Gastroesophageal sphincter (tissue), 4 donors: ENCODE results near the gene LAMB4. TPM values are rescaled to one million over a fixed set of nuclear protein-coding genes. Genes with fewer than 3 reads are reported as not detected.
A peak's percentile ranks its signal among the peaks of the same experiment; 100 is the strongest.

Source experiments
- ATAC-seq: fragments of 150-250 bp; one replicate; pipeline ENCODE4 v1.9.1; 2016; ENCODE audit warnings: mild to moderate bottlenecking, moderate library complexity
- H3K27ac ChIP-seq, 4 donors: fragments of 200-600 bp; sonication (generic) in 3 of 4; 1 replicate in 3 of 4; 2 replicates in 1 of 4; pipeline ENCODE4 v1.5.1; 2016 to 2019
- H3K27me3 ChIP-seq: fragments of 200-600 bp; sonication (generic); one replicate; pipeline ENCODE4 v1.5.1; 2019
- H3K36me3 ChIP-seq, 2 donors: fragments of 200-600 bp; sonication (generic); one replicate each; pipeline ENCODE4 v1.5.1; 2019; ENCODE audit warnings: control low read depth in 1 of 2
- H3K4me1 ChIP-seq, 3 donors: fragments of 200-600 bp; sonication (generic); 1 replicate in 2 of 3; 2 replicates in 1 of 3; pipeline ENCODE4 v1.5.1; 2016 to 2019; ENCODE audit warnings: control low read depth in 2 of 3
- H3K4me3 ChIP-seq, 2 donors: fragments of 200-600 bp; sonication (generic); one replicate each; pipeline ENCODE4 v1.5.1; 2019; ENCODE audit warnings: mild to moderate bottlenecking in 1 of 2, moderate library complexity in 1 of 2
- H3K9me3 ChIP-seq, 3 donors: fragments of 200-600 bp; sonication (generic); one replicate each; pipeline ENCODE4 v1.5.1; 2017 to 2019; ENCODE audit warnings: control low read depth in 2 of 3
- CTCF ChIP-seq, 4 experiments: fragments of 200-600 bp in 2 of 4; fragments of 450-650 bp in 2 of 4; sonication (generic) in 1 of 4; IDR thresholded peaks; one replicate each; pipeline ENCODE4 v1.5.1; 2017 to 2019; ENCODE audit warnings: antibody characterized with exemption in 4 of 4, mild to moderate bottlenecking in 2 of 4, moderate library complexity in 2 of 4
- EP300 ChIP-seq: sonication (generic); formaldehyde crosslinking; IDR thresholded peaks from one replicate; pipeline ENCODE4 v1.6.1; 2017; ENCODE audit warnings: antibody characterized with exemption, mild to moderate bottlenecking
- POLR2A ChIP-seq, 2 donors: fragments of 450-650 bp; IDR thresholded peaks; one replicate each; pipeline ENCODE4 v1.6.1; 2017; ENCODE audit warnings: antibody characterized with exemption in 2 of 2, mild to moderate bottlenecking in 2 of 2, moderate library complexity in 1 of 2
- POLR2AphosphoS5 ChIP-seq: sonication (generic); formaldehyde crosslinking; IDR thresholded peaks from one replicate; pipeline ENCODE4 v1.6.1; 2017; ENCODE audit warnings: antibody characterized with exemption
- WGBS, 2 donors: methylation state at CpG; one replicate each; pipeline ENCODE4 v1.1.5; 2018; ENCODE audit warnings: low coverage in 1 of 2; 5-methylcytosine and 5-hydroxymethylcytosine counted together
- total RNA-seq, 4 donors: library from RNA; depleted of rRNA; stranded (reverse); fragments of >200 nt; gene quantifications; one replicate each; pipeline ENCODE4 v1.1.0, GENCODE V29; 2016

LAMB4 gene
- total RNA-seq, 4 donors from 2014 or later: 0.23 to 0.82 TPM; not detected in 2

- WGBS, 2 donors: 80% methylated on average over 7 of the region's 7 CpGs; no CpG with 5 or more reads in 1 of the 2 donors
- no peak for ATAC-seq
- Histone ChIP-seq H3K27me3 (no peaks in the 10 kb centered on the region), H3K27ac (no peak overlapping the region), H3K9me3 (no peaks in the 10 kb centered on the region), H3K36me3 (no peaks in the 10 kb centered on the region), H3K4me3 (no peak overlapping the region), H3K4me1 (no peaks in the 10 kb centered on the region)
- TF ChIP-seq POLR2A (IDR thresholded peaks at IDR 0.05) (no peak), CTCF (IDR thresholded peaks at IDR 0.05) (no peak), EP300 (no peak), POLR2AphosphoS5 (no peak)
Observed at GRCh38 chr7:108067844-108068243, 62.3 kb downstream of the LAMB4 start.

- TF ChIP-seq POLR2AphosphoS5 (no peak), CTCF (IDR thresholded peaks at IDR 0.05) (no peak), POLR2A (IDR thresholded peaks at IDR 0.05) (no peak)
- ATAC-seq: no peak
- Histone ChIP-seq H3K36me3 (no peaks in the 10 kb centered on the region), H3K4me3 (no peak overlapping the region), H3K27me3 (no peaks in the 10 kb centered on the region), H3K9me3 (no peaks in the 10 kb centered on the region), H3K4me1 (no peaks in the 10 kb centered on the region), H3K27ac (no peak overlapping the region)
- WGBS, 2 donors: 85 to 95% methylated on average over 5 to 7 of the region's 9 CpGs
Observed at GRCh38 chr7:108066486-108066885, 63.7 kb downstream of the LAMB4 start.

GRCh38 chr7:108063520-108063933 is 66.6 kb downstream of the LAMB4 start:
- Histone ChIP-seq H3K27me3 (no peaks in the 10 kb centered on the region), H3K9me3 (no peaks in the 10 kb centered on the region), H3K4me3 (no peak overlapping the region), H3K4me1 (peaks cover 0 to 14% (median 0%) of the 10 kb centered on the region in 3 donors), H3K36me3 (no peaks in the 10 kb centered on the region), H3K27ac (no peak overlapping the region)
- TF ChIP-seq POLR2AphosphoS5 (no peak), POLR2A (IDR thresholded peaks at IDR 0.05) (no peak), EP300 (no peak), CTCF (IDR thresholded peaks at IDR 0.05) (no peak)
- WGBS, 2 donors: 87 to 100% methylated on average over 1 to 3 of the region's 5 CpGs
- no peak for ATAC-seq

- TF ChIP-seq POLR2A (IDR thresholded peaks at IDR 0.05): no peak
- TF ChIP-seq POLR2AphosphoS5: no peak
- TF ChIP-seq EP300: no peak
- TF ChIP-seq CTCF (IDR thresholded peaks at IDR 0.05): no peak
- WGBS, 2 donors: 90 to 100% methylated on average over 1 to 3 of the region's 5 CpGs
- H3K4me1 ChIP-seq: peaks cover 0 to 14% (median 0%) of the 10 kb centered on the region in 3 donors
- no peaks in the 10 kb centered on the region for H3K36me3 ChIP-seq
- no peak for ATAC-seq
- H3K27ac ChIP-seq: no peak overlapping the region
- no peaks in the 10 kb centered on the region for H3K27me3 ChIP-seq
- no peaks in the 10 kb centered on the region for H3K9me3 ChIP-seq
- no peak overlapping the region for H3K4me3 ChIP-seq
Observed at GRCh38 chr7:108062250-108063014, 67.7 kb downstream of the LAMB4 start.

GRCh38 chr7:108059526-108059925 is 70.6 kb downstream of the LAMB4 start:
- Histone ChIP-seq H3K36me3 (no peaks in the 10 kb centered on the region), H3K27ac (no peak overlapping the region), H3K27me3 (no peaks in the 10 kb centered on the region), H3K9me3 (no peaks in the 10 kb centered on the region), H3K4me1 (peaks cover 0 to 14% (median 0%) of the 10 kb centered on the region in 3 donors), H3K4me3 (no peak overlapping the region)
- 67% methylated on average over 6 of the region's 6 CpGs; no CpG with 5 or more reads in 1 of the 2 donors for WGBS, 2 donors
- ATAC-seq: no peak
- TF ChIP-seq CTCF (IDR thresholded peaks at IDR 0.05) (no peak), EP300 (no peak), POLR2AphosphoS5 (peak; percentile 26)
